ENCODE results near the gene ANKRD2. TPM values are rescaled to one million over a fixed set of nuclear protein-coding genes. Genes with fewer than 3 reads are reported as not detected.
"Not testable (repeated sequence)": the region's sequence is repeated elsewhere in the genome, so short reads cannot be mapped to it uniquely, and the experiment has no call there.

Gene ANKRD2
- total RNA-seq, 2 donors from 2014 or later: not detected

- Mint-ChIP-seq H3K4me3 (no peak overlapping the region), H3K4me1 (ENCODE audit: low read depth) (peaks cover 32% of the 10 kb centered on the region), H3K36me3 (ENCODE audit: insufficient read depth in 2 of 2) (no peaks in the 10 kb centered on the region), H3K27me3 (ENCODE audit: low read depth) (no peaks in the 10 kb centered on the region), H3K9me3 (no peaks in the 10 kb centered on the region), H3K27ac (no peak overlapping the region)
- ATAC-seq (replicated peaks in 1 of 2): no peak
- DNase-seq: no peak
Observed at GRCh38 chr10:97570789-97571471, 1.6 kb upstream of the ANKRD2 start.

GRCh38 chr10:97571622-97572021 is 957 bp upstream of the ANKRD2 start:
- Mint-ChIP-seq H3K4me3 (no peak overlapping the region), H3K27me3 (ENCODE audit: low read depth) (no peaks in the 10 kb centered on the region), H3K27ac (no peak overlapping the region), H3K36me3 (ENCODE audit: insufficient read depth in 2 of 2) (no peaks in the 10 kb centered on the region), H3K9me3 (no peaks in the 10 kb centered on the region), H3K4me1 (ENCODE audit: low read depth) (peaks cover 27% of the 10 kb centered on the region)
- DNase-seq (no peak), ATAC-seq (replicated peaks in 1 of 2) (no peak)

- Mint-ChIP-seq H3K4me3 (no peak overlapping the region), H3K27ac (no peak overlapping the region), H3K4me1 (ENCODE audit: low read depth) (peaks cover 23% of the 10 kb centered on the region), H3K9me3 (no peaks in the 10 kb centered on the region), H3K36me3 (ENCODE audit: insufficient read depth in 2 of 2) (no peaks in the 10 kb centered on the region), H3K27me3 (ENCODE audit: low read depth) (no peaks in the 10 kb centered on the region)
- ATAC-seq (replicated peaks in 1 of 2) (no peak), DNase-seq (no peak)
Observed at GRCh38 chr10:97573021-97573420, 442 bp downstream of the ANKRD2 start.

DNA sequence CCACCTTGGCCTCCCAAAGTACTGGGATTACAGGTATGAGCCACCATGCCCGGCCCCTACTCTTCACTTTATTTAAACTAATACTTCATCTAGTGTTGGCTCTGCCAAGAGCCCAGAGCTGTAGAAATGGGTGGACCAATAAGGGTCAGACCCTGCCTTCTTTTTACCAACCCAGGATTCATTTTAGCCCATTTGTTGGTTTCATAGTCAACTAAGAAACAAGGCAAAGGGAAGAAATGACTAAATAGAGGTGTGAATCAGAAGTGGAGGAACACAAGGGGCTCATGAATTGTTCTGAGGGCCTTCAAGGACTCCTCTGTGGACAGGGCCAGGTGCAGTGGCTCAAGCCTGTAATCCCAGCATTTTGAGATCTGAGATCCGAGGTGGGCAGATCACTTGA is 1.1 kb downstream of the ANKRD2 start:
- Mint-ChIP-seq H3K4me1 (ENCODE audit: low read depth) (peaks cover 23% of the 10 kb centered on the region), H3K36me3 (ENCODE audit: insufficient read depth in 2 of 2) (no peaks in the 10 kb centered on the region), H3K4me3 (no peak overlapping the region), H3K27me3 (ENCODE audit: low read depth) (no peaks in the 10 kb centered on the region), H3K9me3 (no peaks in the 10 kb centered on the region), H3K27ac (no peak overlapping the region)
- DNase-seq: no peak
- ATAC-seq (replicated peaks in 1 of 2): peak; percentile 68 to 75

DNA sequence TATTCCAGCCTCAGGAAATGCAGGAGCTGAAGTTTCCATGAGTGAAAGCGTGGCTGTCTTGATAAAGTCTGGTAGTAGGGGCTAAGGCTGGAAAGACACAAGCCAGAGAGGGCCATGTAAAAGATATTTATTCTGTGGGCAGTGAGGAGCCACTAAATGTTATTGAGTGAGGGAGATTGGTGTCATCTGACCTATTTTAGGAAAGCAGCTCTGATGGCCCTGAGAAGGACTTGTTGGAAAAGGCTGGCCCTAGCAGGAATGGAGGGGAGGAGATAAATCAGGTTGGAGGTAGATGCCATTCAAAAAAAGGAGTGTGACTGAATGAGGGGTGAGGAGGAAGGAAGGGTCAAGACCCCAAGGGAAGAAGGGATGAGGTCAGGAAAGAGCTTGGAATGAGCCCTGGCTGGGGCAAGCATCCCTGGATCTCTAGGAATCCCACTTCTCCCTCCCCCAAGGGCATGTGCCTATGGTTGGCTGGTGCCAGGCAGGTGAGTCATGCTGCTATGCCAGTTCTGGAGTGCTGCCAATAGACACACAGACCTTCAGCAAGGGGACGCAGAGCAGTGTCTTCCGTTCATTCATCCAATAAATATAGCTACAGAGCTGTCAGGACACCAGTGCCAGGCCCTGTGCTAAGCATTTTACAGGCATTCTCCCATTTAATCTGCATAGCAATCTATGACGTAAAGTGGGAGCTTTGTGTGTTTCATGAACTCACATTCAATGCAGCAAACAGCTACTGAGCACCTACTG is 2.0 kb downstream of the ANKRD2 start:
- Mint-ChIP-seq H3K36me3 (ENCODE audit: insufficient read depth in 2 of 2) (no peaks in the 10 kb centered on the region), H3K4me3 (no peak overlapping the region), H3K4me1 (ENCODE audit: low read depth) (peaks cover 23% of the 10 kb centered on the region), H3K9me3 (no peaks in the 10 kb centered on the region), H3K27me3 (ENCODE audit: low read depth) (no peaks in the 10 kb centered on the region), H3K27ac (no peak overlapping the region)
- no peak for ATAC-seq (replicated peaks in 1 of 2)
- DNase-seq: no peak

DNA sequence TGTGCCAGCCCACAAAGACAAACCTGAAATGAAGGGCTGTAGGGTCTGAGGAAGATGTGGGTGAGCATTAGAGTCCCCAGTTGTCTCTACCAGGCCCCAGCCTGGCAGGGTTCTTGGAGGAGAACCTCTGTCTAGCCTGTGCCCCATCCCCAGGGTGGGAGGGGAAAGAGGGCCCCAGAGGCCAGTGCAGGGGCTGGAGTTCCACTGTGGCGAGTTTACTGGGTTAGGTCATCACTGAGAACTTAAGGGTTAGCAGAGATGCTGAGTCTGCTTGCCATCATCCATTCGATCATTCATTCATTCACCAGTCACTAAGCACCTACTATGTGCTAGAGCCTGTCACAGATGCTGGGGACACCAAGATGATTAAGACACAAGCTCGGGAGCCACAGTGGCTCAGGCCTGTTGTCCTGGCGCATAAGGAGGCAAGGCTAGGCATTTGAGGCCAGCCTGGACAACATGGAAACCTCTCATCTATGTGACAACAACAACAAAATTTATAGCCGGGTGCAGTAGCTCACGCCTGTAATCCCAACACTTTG is 2.6 kb downstream of the ANKRD2 start:
- peaks cover 23% of the 10 kb centered on the region for H3K4me1 Mint-ChIP-seq (ENCODE audit: low read depth)

DNA sequence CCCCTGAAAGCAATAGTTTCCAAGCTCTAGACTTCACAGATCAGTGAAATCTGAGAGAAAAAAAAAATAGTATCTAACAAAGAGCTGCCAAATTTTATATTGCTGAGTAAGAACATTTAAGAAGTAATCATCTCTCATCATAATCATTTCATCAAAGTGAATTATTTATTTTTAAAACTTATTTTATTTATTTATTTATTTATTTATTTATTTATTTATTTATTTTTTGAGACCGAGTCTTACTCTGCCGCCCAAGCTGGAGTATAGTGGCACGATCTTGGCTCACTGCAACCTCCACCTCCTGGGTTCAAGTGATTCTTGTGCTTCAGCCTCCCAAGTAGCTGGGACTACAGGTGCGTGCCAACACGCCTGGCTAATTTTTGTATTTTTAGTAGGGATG is 3.9 kb downstream of the ANKRD2 start:
- ATAC-seq (replicated peaks in 1 of 2); DNase-seq; H3K4me3 Mint-ChIP-seq; H3K27ac Mint-ChIP-seq; H3K9me3 Mint-ChIP-seq; H3K27me3 Mint-ChIP-seq (ENCODE audit: low read depth); H3K36me3 Mint-ChIP-seq (ENCODE audit: insufficient read depth in 2 of 2): not testable (repeated sequence)
- peaks cover 23% of the 10 kb centered on the region for H3K4me1 Mint-ChIP-seq (ENCODE audit: low read depth)

More for the DNA sequence above, 2.6 kb downstream of the ANKRD2 start:
- Mint-ChIP-seq H3K9me3 (no peaks in the 10 kb centered on the region), H3K27me3 (ENCODE audit: low read depth) (no peaks in the 10 kb centered on the region), H3K27ac (no peak overlapping the region), H3K36me3 (ENCODE audit: insufficient read depth in 2 of 2) (no peaks in the 10 kb centered on the region), H3K4me3 (no peak overlapping the region)
- no peak for DNase-seq
- ATAC-seq (replicated peaks in 1 of 2): no peak

DNA sequence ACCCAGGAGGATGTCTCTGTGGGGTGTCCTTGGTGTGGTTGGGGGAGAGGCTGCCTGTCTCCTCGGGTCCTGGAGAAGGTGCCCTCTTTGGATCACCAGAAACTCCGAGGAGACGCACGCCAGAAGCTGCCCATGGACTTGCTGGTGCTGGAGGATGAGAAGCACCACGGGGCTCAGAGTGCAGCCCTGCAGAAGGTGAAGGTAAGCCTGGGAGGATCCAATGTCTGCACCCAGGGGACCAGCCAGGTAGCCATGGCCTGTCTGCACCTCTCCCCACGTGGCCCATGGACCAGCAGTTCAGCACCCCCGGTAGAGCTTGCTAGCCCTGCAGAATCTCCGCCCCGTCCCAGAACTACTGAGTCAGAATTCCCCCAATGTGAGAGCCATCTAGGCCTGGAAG is 5.1 kb downstream of the ANKRD2 start:
- no peaks in the 10 kb centered on the region for H3K36me3 Mint-ChIP-seq (ENCODE audit: insufficient read depth in 2 of 2)
- H3K4me3 Mint-ChIP-seq: no peak overlapping the region
- H3K27me3 Mint-ChIP-seq (ENCODE audit: low read depth): no peaks in the 10 kb centered on the region
- ATAC-seq (replicated peaks in 1 of 2): no peak
- no peak for DNase-seq
- peaks cover 23% of the 10 kb centered on the region for H3K4me1 Mint-ChIP-seq (ENCODE audit: low read depth)
- no peak overlapping the region for H3K27ac Mint-ChIP-seq
- H3K9me3 Mint-ChIP-seq: no peaks in the 10 kb centered on the region

GRCh38 chr10:97578171-97578844 is 5.7 kb downstream of the ANKRD2 start:
- no peak for ATAC-seq (replicated peaks in 1 of 2)
- no peaks in the 10 kb centered on the region for H3K36me3 Mint-ChIP-seq (ENCODE audit: insufficient read depth in 2 of 2)
- H3K27me3 Mint-ChIP-seq (ENCODE audit: low read depth): no peaks in the 10 kb centered on the region
- H3K4me1 Mint-ChIP-seq (ENCODE audit: low read depth): peaks cover 19% of the 10 kb centered on the region
- H3K27ac Mint-ChIP-seq: no peak overlapping the region
- H3K9me3 Mint-ChIP-seq: no peaks in the 10 kb centered on the region
- no peak overlapping the region for H3K4me3 Mint-ChIP-seq
- no peak for DNase-seq

- Mint-ChIP-seq H3K27me3 (ENCODE audit: low read depth) (no peaks in the 10 kb centered on the region), H3K4me3 (no peak overlapping the region), H3K27ac (no peak overlapping the region), H3K4me1 (ENCODE audit: low read depth) (no peaks in the 10 kb centered on the region), H3K9me3 (no peaks in the 10 kb centered on the region), H3K36me3 (ENCODE audit: insufficient read depth in 2 of 2) (no peaks in the 10 kb centered on the region)
- DNase-seq: no peak
- no peak for ATAC-seq (replicated peaks in 1 of 2)
Observed at GRCh38 chr10:97580421-97581367, 8.1 kb downstream of the ANKRD2 start.

DNA sequence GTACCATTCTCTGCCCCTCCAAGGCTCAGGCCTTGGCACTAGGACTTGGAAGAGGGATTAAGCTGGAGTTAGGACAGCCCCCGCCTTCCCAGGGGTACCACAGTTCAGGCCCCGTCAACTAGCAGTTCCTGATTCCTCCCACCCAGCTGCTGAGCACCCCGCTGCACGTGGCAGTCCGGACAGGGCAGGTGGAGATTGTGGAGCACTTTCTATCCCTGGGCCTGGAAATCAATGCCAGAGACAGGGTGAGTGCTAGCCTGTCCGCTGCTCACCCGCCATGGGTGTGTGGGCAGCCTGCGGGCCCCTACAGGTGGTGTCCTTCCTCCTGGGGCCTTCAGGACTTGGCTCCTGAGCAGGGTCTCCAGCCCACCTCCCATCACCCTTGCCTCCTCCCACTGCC is 9.6 kb downstream of the ANKRD2 start:
- DNase-seq (no peak), ATAC-seq (replicated peaks in 1 of 2) (no peak)
- no peaks in the 10 kb centered on the region for H3K27me3 Mint-ChIP-seq (ENCODE audit: low read depth)
- H3K4me3 Mint-ChIP-seq: no peak overlapping the region
- H3K36me3 Mint-ChIP-seq (ENCODE audit: insufficient read depth in 2 of 2): no peaks in the 10 kb centered on the region
- no peaks in the 10 kb centered on the region for H3K4me1 Mint-ChIP-seq (ENCODE audit: low read depth)
- no peak overlapping the region for H3K27ac Mint-ChIP-seq
- no peaks in the 10 kb centered on the region for H3K9me3 Mint-ChIP-seq

- no peak for DNase-seq
- Mint-ChIP-seq H3K9me3 (no peaks in the 10 kb centered on the region), H3K36me3 (ENCODE audit: insufficient read depth in 2 of 2) (no peaks in the 10 kb centered on the region), H3K4me1 (ENCODE audit: low read depth) (no peaks in the 10 kb centered on the region), H3K27ac (no peak overlapping the region), H3K4me3 (no peak overlapping the region), H3K27me3 (ENCODE audit: low read depth) (no peaks in the 10 kb centered on the region)
- ATAC-seq (replicated peaks in 1 of 2): no peak
Observed at GRCh38 chr10:97583476-97583875, 10.9 kb downstream of the ANKRD2 start.

Data from activated T-cell treated with anti-CD3 and anti-CD28 coated beads, Interleukin-2, amount 50 U/mL, for 72 hours (primary cell).